A673 (cell line): ENCODE results near the gene PHF19. TPM values are rescaled to one million over a fixed set of nuclear protein-coding genes. Genes with fewer than 3 reads are reported as not detected.

Source experiments
- BruUV-seq: library from RNA; stranded (reverse); fragments of 400-500 nt; replicated peaks from 2 replicates; lab custom pipeline; 2021; lab: Mats Ljungman, UMichigan
- CTCF ChIA-PET: fragments of 300-600 bp; sonication (Branson Sonifier 250); formaldehyde crosslinking; loops from one replicate; lab custom pipeline; 2022; ENCODE audit warnings: antibody characterized with exemption; lab: Charles Lee
- POLR2A ChIA-PET: fragments of 300-600 bp; sonication (Branson Sonifier 250); formaldehyde crosslinking; loops from one replicate; lab custom pipeline; 2022; ENCODE audit warnings: antibody characterized with exemption; ENCODE audit not compliant: low non-redundant PET; lab: Charles Lee
- DNase-seq: peaks from one replicate; pipeline ENCODE4 v3.0.0-alpha.2; 2015; ENCODE audit warnings: low spot score
- H3K27ac ChIP-seq: fragments of 200-600 bp; sonication (generic); 2 replicates; pipeline ENCODE4 v1.5.1; 2016; ENCODE audit warnings: mixed run types, low read depth, mild to moderate bottlenecking, mixed read lengths, antibody characterized with exemption, low read length; ENCODE audit not compliant: poor library complexity, severe bottlenecking
- H3K27me3 ChIP-seq: fragments of 200-600 bp; sonication (generic); replicated peaks from 2 replicates; pipeline ENCODE4 v1.6.1; 2017; ENCODE audit warnings: mixed run types, low read depth, mild to moderate bottlenecking, mixed read lengths, antibody characterized with exemption, low read length; ENCODE audit not compliant: insufficient read depth, poor library complexity
- H3K36me3 ChIP-seq: fragments of 200-600 bp; sonication (generic); 2 replicates; pipeline ENCODE4 v1.6.1; 2016; ENCODE audit warnings: mixed run types, mild to moderate bottlenecking, mixed read lengths, antibody characterized with exemption, low read length; ENCODE audit not compliant: insufficient read depth, poor library complexity, severe bottlenecking
- H3K4me1 ChIP-seq: fragments of 200-600 bp; sonication (generic); 2 replicates; pipeline ENCODE4 v1.6.1; 2017; ENCODE audit warnings: mixed run types, mild to moderate bottlenecking, mixed read lengths, antibody characterized with exemption, low read length; ENCODE audit not compliant: insufficient read depth, poor library complexity, severe bottlenecking
- H3K4me3 ChIP-seq: fragments of 200-600 bp; sonication (generic); 2 replicates; pipeline ENCODE4 v1.5.1; 2016; ENCODE audit warnings: low read depth, mixed run types, mild to moderate bottlenecking, mixed read lengths, low read length; ENCODE audit not compliant: poor library complexity, severe bottlenecking
- H3K9me3 ChIP-seq: fragments of 200-600 bp; sonication (generic); 2 replicates; pipeline ENCODE4 v1.6.1; 2016; ENCODE audit warnings: mixed run types, low read depth, mild to moderate bottlenecking, mixed read lengths, antibody characterized with exemption, low read length; ENCODE audit not compliant: poor library complexity, severe bottlenecking
- CTCF ChIP-seq: fragments of 300-800, 200-600 bp; sonication (generic); conservative IDR thresholded peaks from 2 replicates; pipeline ENCODE4 v1.5.1; 2017; ENCODE audit warnings: low read depth, mild to moderate bottlenecking, antibody characterized with exemption, low read length, moderate library complexity, mixed read lengths
- EZH2 ChIP-seq: fragments of 200-600 bp; sonication (generic); IDR thresholded peaks from 2 replicates; pipeline ENCODE4 v1.6.1; 2017; ENCODE audit warnings: borderline replicate concordance, low read depth, mild to moderate bottlenecking, mixed read lengths, antibody characterized with exemption, low read length; ENCODE audit not compliant: poor library complexity, severe bottlenecking
- intact Hi-C: fragments of 100-400 bp; cut with micrococcal nuclease; formaldehyde crosslinking; loops from one replicate; pipeline ENCODE4 v1.10.0; 2022; ENCODE audit not compliant: unreplicated experiment
- total RNA-seq: library from RNA; stranded (reverse); gene quantifications from 2 replicates; pipeline ENCODE4 v1.2.3, GENCODE V29; 2021

PHF19 gene
- total RNA-seq, 1 experiment from 2014 or later: 75.7 TPM

- H3K27ac ChIP-seq: no peak overlapping the region
- no peak for DNase-seq
- no peak overlapping the region for H3K4me3 ChIP-seq
- TF ChIP-seq EZH2 (no peak), CTCF (no peak)
- ChIA-PET CTCF (no interaction called here), POLR2A (no interaction called here)
- BruUV-seq: no TSS peak
- peaks cover 24% of the 10 kb centered on the region for H3K36me3 ChIP-seq
- H3K4me1 ChIP-seq: peaks cover 6% of the 10 kb centered on the region
- H3K27me3 ChIP-seq: no peaks in the 10 kb centered on the region
- H3K9me3 ChIP-seq: no peaks in the 10 kb centered on the region
- intact Hi-C loops: no loop called here
Measured at GRCh38 chr9:120837921-120838320, 39.1 kb downstream of the PHF19 start.

DNA sequence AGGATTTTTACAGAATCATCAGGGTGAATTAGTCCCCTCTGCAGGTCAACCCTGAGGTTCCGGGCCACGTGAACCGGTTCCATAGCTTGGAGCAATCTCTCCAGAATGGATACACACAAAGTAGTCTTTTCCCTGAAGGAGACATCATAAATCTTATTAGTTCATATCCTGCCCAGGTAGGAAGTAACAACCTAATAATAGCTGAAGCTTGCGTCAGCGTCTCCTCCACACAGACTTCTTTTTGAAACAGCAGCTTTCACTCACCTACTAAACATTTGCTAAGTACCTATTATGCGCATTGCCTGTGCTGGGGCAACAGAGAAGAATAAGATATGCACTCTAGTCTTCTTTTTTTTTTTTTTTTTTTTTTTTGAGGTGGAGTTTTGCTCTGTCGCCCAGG, 43.7 kb downstream of the PHF19 start:
- Histone ChIP-seq H3K36me3 (peaks cover 64% of the 10 kb centered on the region), H3K27me3 (no peaks in the 10 kb centered on the region), H3K9me3 (no peaks in the 10 kb centered on the region), H3K4me3 (no peak overlapping the region), H3K4me1 (no peaks in the 10 kb centered on the region), H3K27ac (no peak overlapping the region)
- intact Hi-C loops: no loop called here
- CTCF ChIA-PET: no interaction called here
- POLR2A ChIA-PET: no interaction called here
- BruUV-seq: no TSS peak
- no peak for DNase-seq
- TF ChIP-seq EZH2: no peak

DNA sequence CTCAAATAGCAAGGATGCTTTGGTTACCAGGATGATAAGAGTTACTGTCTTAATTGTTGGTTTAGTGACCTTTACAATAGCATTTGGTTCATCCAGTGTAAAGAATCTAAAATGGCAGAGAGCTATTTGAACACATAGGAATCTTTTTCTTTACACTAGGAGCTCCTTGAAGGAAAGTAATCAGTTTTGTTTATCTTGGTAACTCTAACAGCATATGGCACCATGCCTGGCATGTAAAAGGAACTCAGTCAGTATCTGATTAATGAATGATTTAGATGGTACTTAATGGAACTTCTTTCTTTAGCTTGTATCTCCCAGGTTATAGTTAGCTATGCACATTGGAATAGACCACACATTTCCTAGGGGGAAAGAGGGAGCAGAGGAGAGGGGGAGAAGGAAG, 44.2 kb downstream of the PHF19 start:
- TF ChIP-seq CTCF (no peak), EZH2 (no peak)
- Histone ChIP-seq H3K36me3 (peaks cover 64% of the 10 kb centered on the region), H3K27ac (no peak overlapping the region), H3K4me3 (no peak overlapping the region), H3K9me3 (no peaks in the 10 kb centered on the region), H3K27me3 (no peaks in the 10 kb centered on the region), H3K4me1 (no peaks in the 10 kb centered on the region)
- DNase-seq: no peak
- intact Hi-C loops: no loop called here
- no TSS peak for BruUV-seq
- ChIA-PET POLR2A (no interaction called here), CTCF (no interaction called here)

GRCh38 chr9:120830865-120831264, 46.1 kb downstream of the PHF19 start:
- POLR2A ChIA-PET: no interaction called here
- no TSS peak for BruUV-seq
- Histone ChIP-seq H3K27me3 (no peaks in the 10 kb centered on the region), H3K9me3 (no peaks in the 10 kb centered on the region), H3K4me1 (no peaks in the 10 kb centered on the region), H3K27ac (no peak overlapping the region), H3K36me3 (peaks cover 74% of the 10 kb centered on the region), H3K4me3 (no peak overlapping the region)
- DNase-seq: no peak
- intact Hi-C loops: no loop called here
- TF ChIP-seq CTCF (no peak), EZH2 (no peak)
- CTCF ChIA-PET: no interaction called here
